Measurements from ENCODE around the gene ZNF80. TPM values are rescaled to one million over a fixed set of nuclear protein-coding genes. Genes with fewer than 3 reads are reported as not detected.

ZNF80 gene
- total RNA-seq, 1 donor from 2014 or later, result not detected

DNA sequence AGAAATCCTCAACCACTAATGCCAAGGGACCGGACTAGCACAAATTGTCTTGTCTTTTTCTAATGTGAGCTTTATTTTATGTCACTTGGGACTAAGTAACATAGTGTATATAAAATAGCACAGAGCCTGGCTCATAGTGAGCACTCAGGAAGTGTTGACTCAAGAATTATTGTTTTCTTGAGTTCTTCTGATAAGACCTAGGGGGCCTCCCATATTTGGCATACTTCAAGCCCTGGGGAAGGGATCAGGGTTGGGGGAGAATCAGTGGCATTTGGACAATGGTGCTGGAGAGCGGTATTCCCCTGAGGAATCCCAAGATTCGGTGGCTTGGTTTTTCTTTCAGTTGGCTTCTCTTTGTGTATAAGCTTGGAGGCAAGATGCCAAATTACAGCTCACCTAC is 19.4 kb downstream of the ZNF80 start:
- no peaks in the 10 kb centered on the region for H3K27me3 ChIP-seq
- H3K79me2 ChIP-seq (ENCODE audit: low read depth), result no peaks in the 10 kb centered on the region
- no peak overlapping the region for H3K4me2 ChIP-seq
- H4K20me1 ChIP-seq (ENCODE audit: low read depth), result no peaks in the 10 kb centered on the region
- Mint-ChIP-seq H3K9me3 (no peaks in the 10 kb centered on the region), H3K36me3 (no peaks in the 10 kb centered on the region), H3K4me1 (peaks cover 9% of the 10 kb centered on the region), H3K27me3 (ENCODE audit: insufficient read depth, low read depth) (no peaks in the 10 kb centered on the region), H3K27ac (no peak overlapping the region), H3K4me3 (no peak overlapping the region)
- no peak overlapping the region for H3K4me3 ChIP-seq
- peaks cover 13% of the 10 kb centered on the region for H3K4me1 ChIP-seq
- no peaks in the 10 kb centered on the region for H3K36me3 ChIP-seq
- H3K9me3 ChIP-seq (ENCODE audit: low read depth), result no peaks in the 10 kb centered on the region
- H3K27ac ChIP-seq, result no peak overlapping the region
- H3F3A ChIP-seq (ENCODE audit: low read depth), result no peaks in the 10 kb centered on the region
- TF ChIP-seq, protein P1, sequence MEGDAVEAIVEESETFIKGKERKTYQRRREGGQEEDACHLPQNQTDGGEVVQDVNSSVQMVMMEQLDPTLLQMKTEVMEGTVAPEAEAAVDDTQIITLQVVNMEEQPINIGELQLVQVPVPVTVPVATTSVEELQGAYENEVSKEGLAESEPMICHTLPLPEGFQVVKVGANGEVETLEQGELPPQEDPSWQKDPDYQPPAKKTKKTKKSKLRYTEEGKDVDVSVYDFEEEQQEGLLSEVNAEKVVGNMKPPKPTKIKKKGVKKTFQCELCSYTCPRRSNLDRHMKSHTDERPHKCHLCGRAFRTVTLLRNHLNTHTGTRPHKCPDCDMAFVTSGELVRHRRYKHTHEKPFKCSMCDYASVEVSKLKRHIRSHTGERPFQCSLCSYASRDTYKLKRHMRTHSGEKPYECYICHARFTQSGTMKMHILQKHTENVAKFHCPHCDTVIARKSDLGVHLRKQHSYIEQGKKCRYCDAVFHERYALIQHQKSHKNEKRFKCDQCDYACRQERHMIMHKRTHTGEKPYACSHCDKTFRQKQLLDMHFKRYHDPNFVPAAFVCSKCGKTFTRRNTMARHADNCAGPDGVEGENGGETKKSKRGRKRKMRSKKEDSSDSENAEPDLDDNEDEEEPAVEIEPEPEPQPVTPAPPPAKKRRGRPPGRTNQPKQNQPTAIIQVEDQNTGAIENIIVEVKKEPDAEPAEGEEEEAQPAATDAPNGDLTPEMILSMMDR (IDR thresholded peaks at IDR 0.05), result no peak
- no peak for TF ChIP-seq EZH2phosphoT487 (IDR thresholded peaks at IDR 0.05)
- no peak for TF ChIP-seq EZH2 (IDR thresholded peaks at IDR 0.05)
- DNase-seq (ENCODE audit: low spot score), result no peak
- no peak overlapping the region for H3K9ac ChIP-seq
- no peak overlapping the region for H2AFZ ChIP-seq (replicated peaks)

DNA sequence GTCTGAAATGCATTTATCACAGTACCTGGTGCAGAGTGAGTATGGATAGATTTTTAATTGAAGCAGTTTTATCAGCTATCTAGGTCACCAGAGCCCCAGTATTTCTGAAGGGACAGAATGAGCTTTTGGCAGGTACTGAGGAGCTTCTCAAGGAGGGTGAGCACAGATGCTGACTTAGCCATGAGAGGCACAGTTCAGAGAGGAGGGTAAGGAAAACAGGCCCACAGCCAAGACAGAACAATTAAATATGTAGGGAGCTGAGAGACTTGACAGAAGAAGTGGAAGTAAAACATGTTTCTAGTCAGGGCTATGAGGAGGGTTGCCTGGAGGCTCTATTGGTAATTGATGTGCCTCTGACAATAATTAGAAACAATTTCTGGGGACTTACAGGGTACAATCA is 20.1 kb downstream of the ZNF80 start:
- H3K4me1 ChIP-seq, result peaks cover 13% of the 10 kb centered on the region
- TF ChIP-seq, protein P1 (IDR thresholded peaks at IDR 0.05), result no peak
- TF ChIP-seq EZH2phosphoT487 (IDR thresholded peaks at IDR 0.05) (no peak), EZH2 (IDR thresholded peaks at IDR 0.05) (no peak)
- H3K4me3 ChIP-seq, result no peak overlapping the region
- H3K79me2 ChIP-seq (ENCODE audit: low read depth), result no peaks in the 10 kb centered on the region
- Mint-ChIP-seq H3K27ac (no peak overlapping the region), H3K4me1 (peaks cover 9% of the 10 kb centered on the region), H3K4me3 (no peak overlapping the region), H3K36me3 (no peaks in the 10 kb centered on the region), H3K9me3 (no peaks in the 10 kb centered on the region), H3K27me3 (ENCODE audit: insufficient read depth, low read depth) (no peaks in the 10 kb centered on the region)
- no peaks in the 10 kb centered on the region for H3K9me3 ChIP-seq (ENCODE audit: low read depth)
- no peak overlapping the region for H2AFZ ChIP-seq (replicated peaks)
- no peaks in the 10 kb centered on the region for H3F3A ChIP-seq (ENCODE audit: low read depth)
- no peak for DNase-seq (ENCODE audit: low spot score)
- H3K4me2 ChIP-seq, result no peak overlapping the region
- no peaks in the 10 kb centered on the region for H3K27me3 ChIP-seq
- no peaks in the 10 kb centered on the region for H4K20me1 ChIP-seq (ENCODE audit: low read depth)
- no peak overlapping the region for H3K9ac ChIP-seq
- H3K36me3 ChIP-seq, result no peaks in the 10 kb centered on the region
- no peak overlapping the region for H3K27ac ChIP-seq

DNA sequence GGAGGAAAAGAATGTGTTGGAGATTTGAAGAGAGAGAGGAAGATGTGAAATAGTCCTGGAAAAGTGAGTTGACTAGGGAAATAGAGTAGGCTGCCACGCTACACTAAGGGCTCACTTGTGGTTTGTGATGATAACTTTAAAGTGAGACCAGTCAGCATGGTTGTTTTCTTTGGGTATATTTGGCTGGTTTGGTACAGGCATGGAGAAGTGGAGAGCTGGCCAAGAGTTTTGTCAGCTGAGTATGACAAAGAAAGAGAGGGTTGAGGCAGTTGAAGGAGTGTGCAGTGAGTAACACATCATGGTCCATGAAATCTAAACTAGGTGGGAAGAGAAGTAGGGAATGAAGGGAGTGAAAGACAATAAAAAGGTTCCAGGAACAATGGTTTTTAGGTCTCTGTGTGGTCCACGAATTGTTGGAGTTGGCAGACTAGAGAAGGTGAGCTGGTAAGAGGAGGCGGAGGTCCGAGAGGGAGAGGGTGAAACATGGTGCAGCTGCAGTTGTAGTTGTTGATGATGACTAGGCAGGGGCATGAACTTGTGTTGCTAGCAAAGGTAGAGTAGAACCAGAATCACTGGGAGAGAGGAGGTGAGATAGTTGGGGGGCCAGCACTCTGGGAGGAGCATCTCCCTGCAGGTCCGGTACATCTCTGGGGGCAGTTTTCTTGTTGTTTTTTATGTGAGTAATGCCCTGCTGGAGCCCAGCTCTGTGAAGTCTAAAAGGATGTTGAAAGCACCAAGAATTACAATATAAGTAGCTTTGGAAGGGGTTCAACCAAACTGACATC is 21.0 kb downstream of the ZNF80 start:
- Mint-ChIP-seq H3K9me3 (no peaks in the 10 kb centered on the region), H3K36me3 (no peaks in the 10 kb centered on the region), H3K4me1 (peaks cover 14% of the 10 kb centered on the region), H3K4me3 (no peak overlapping the region), H3K27ac (no peak overlapping the region), H3K27me3 (ENCODE audit: insufficient read depth, low read depth) (no peaks in the 10 kb centered on the region)
- Histone ChIP-seq H3K4me2 (no peak overlapping the region), H3K4me1 (peaks cover 13% of the 10 kb centered on the region), H3K27me3 (no peaks in the 10 kb centered on the region), H3F3A (ENCODE audit: low read depth) (no peaks in the 10 kb centered on the region), H3K27ac (no peak overlapping the region), H3K36me3 (no peaks in the 10 kb centered on the region), H3K4me3 (no peak overlapping the region), H4K20me1 (ENCODE audit: low read depth) (no peaks in the 10 kb centered on the region), H3K79me2 (ENCODE audit: low read depth) (no peaks in the 10 kb centered on the region), H3K9me3 (ENCODE audit: low read depth) (no peaks in the 10 kb centered on the region), H2AFZ (replicated peaks) (no peak overlapping the region), H3K9ac (no peak overlapping the region)
- no peak for TF ChIP-seq EZH2 (IDR thresholded peaks at IDR 0.05)
- DNase-seq (ENCODE audit: low spot score), result no peak

Data from neural progenitor cell (in vitro differentiated cells).